GM11168 (cell line): ENCODE measurements around the gene MTERF1.

Experiments
- in situ Hi-C: fragments of 300-500 bp; cut with MboI; formaldehyde crosslinking; loops from one replicate; pipeline ENCODE4 v1.12.0; 2022; ENCODE audit warnings: low sequenced_read_pairs; ENCODE audit not compliant: unreplicated experiment

MTERF1 gene

DNA sequence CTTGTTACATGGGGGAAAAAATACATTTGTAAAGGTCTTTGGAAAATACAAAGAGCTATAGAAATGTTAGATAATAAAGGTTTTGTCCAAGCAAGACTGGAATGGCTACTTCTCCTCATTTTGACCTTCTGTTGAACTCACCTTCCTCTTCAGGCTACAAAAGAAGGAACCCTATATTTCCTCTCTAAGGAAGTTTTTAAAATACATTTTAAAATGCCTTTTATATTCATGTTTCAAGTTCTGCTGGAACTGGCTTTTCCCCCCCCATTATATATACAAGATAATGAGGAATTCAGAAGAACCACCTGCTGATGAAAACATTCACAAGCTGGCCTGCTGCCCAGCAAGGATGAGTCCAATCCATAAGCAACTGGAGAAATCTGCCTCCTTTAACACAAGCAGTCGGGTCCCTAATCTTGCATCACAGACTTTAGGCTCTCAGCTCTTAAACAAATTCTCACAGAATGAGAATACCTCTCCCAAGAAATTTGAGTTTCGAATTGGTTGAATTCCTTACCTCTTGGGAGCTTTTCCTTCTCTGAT is 44.6 kb downstream of the MTERF1 start:
- in situ Hi-C loops: no loop called here

DNA sequence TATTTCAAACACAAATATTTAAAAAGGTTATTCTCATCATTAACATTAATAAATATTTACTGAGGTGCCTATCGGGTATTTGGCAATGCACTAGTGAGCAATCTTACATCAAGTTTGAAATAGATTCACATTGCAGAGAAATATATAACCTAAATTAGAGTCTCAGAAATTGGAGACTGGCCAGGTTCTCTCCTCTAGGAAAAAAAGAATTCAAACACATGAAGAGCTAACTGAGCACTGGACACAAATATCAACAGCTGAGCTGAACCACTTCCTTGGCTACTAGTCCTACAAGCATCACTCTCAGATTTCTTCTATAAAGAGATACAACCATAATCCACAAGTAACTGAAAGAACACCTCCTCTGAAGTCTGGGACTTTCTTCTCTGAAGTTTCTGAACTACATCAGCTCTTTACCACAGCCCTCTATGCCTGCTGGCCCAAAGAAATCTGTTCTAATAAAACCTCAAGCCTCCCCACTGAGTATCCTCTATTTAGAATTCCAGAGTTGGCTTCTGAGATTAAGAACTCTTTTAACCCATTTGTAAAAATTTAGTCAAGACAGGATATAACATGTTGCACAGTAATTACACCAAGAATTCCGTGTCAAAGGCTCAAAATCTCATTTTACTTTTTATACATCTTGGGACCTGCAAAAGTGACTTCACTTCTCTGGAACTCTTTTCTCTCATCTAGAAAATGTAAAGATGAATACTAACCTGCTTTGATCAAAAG is 45.2 kb downstream of the MTERF1 start:
- in situ Hi-C loops: no loop called here

DNA sequence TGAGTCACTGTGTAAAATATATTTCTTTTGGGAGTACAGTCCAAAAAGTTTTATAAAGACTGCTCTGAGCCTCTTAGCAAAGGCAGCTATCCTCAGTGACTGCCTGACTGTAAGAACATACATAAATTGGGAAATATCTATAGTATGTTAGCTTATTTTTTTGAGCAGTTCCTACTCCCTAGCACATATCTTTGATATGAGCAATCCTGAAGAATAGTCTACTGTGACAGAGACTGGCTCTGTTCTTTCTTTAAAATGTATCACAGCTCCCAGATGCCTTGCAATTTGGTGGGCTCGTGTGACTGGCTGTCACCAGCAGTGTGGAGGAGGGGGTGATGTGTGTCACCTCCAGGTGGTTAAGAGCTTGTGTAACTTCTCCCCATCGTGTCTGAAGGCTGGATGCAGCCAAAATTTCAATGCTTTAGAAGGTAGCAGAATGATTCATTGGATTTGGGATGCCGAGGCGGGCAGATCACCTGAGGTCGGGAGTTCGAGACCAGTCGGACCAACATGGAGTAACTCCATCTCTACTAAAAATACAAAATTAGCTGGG is 47.9 kb downstream of the MTERF1 start:
- in situ Hi-C loops: no loop called here

DNA sequence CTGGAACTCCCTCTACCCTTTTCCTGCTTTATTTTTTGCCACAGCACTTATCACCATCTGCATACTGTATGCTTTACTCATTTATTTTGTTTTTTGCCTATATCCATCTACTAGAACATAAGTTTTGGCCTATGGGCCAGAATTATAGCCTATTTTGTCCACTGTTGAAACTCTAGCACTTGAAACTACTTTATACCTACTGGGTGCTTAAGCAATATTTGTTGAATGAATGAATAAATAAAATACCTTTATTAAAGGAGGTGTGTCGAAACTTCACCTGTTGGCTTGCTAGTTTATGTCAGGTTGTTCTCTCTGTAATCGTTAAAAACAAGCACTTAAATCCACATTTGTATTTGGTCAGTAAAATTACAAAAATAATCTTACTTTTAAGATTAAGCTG is 53.3 kb downstream of the MTERF1 start:
- in situ Hi-C loops: no loop called here

DNA sequence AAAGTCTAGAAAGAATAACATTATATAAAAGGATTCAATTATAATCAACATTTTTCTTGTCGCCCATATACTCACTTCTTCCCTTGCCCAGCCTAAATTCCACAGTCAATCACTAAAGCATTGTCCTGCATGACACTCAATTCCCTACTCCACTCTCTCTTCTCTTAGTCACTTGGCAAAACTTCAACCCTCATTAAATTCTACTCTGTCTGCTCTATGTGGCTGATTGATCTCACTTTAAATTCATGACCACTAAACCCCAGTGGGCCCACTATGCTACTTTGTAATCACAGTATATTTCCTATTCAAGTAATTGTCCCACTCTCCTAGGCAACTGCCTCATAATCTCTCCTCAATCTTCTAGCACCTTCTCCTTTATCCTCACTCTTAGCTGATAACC is 54.1 kb downstream of the MTERF1 start:
- in situ Hi-C loops: no loop called here

DNA sequence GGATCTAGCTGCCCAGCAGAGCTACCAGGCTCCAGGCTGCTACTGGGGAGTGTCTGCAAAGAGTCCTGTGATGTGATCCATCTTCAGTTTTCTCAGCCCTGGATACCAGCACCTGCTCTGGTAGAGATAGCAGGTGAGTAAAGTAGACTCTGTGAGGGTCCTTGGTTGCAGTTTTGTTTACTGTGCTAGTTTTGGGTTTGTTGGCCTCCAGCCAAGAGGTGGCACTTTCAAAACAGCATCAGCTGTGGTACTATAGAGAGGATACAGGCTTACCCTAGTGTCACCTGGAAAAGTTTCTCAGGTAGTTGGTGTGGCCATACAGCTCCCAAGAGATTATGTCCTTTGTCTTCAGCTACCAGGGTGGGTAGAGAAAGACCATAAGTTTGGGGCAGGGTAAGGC is 56.3 kb downstream of the MTERF1 start:
- in situ Hi-C loops: no loop called here
